Fibroblast of lung (primary cell): ENCODE measurements around the gene CMIP. TPM values are rescaled to one million over a fixed set of nuclear protein-coding genes. Genes with fewer than 3 reads are reported as not detected.
A peak's percentile ranks its signal among the peaks of the same experiment; 100 is the strongest.

Source experiments
- DNase-seq, 2 donors: peaks; one replicate each; pipeline versions ENCODE4 v3.0.0 to v3.0.0-alpha.2; 2010; ENCODE audit warnings: low read depth in 2 of 2
- H2AFZ ChIP-seq: 2 replicates; pipeline ENCODE4 v1.5.1; 2012; ENCODE audit warnings: low read length, control low read depth, inconsistent platforms
- H3K27ac ChIP-seq: 2 replicates; pipeline ENCODE4 v1.5.1; 2011; ENCODE audit warnings: low read length, control low read depth; ENCODE audit not compliant: insufficient read depth
- H3K27me3 ChIP-seq: 2 replicates; pipeline ENCODE4 v1.5.1; 2011; ENCODE audit warnings: mild to moderate bottlenecking, low read length; ENCODE audit not compliant: control insufficient read depth, insufficient read depth
- H3K36me3 ChIP-seq: 2 replicates; pipeline ENCODE4 v1.5.1; 2011; ENCODE audit warnings: low read length; ENCODE audit not compliant: control insufficient read depth, insufficient read depth
- H3K4me1 ChIP-seq: 2 replicates; pipeline ENCODE4 v1.5.1; 2011; ENCODE audit warnings: low read length; ENCODE audit not compliant: control insufficient read depth, insufficient read depth; ENCODE audit errors: extremely low read depth
- H3K4me2 ChIP-seq: 2 replicates; pipeline ENCODE4 v1.5.1; 2011; ENCODE audit warnings: low read length, control low read depth; ENCODE audit not compliant: insufficient read depth; ENCODE audit errors: extremely low read depth
- H3K4me3 ChIP-seq, 4 experiments: fragments of 200-600 bp in 1 of 4; sonication (generic) in 1 of 4; replicated peaks in 1 of 4; 2 replicates each; pipeline ENCODE4 v1.5.1; 2011 to 2016; ENCODE audit warnings: low read length in 4 of 4, low read depth in 3 of 4, mild to moderate bottlenecking in 3 of 4, control low read depth in 2 of 4, inconsistent platforms in 1 of 4, mixed read lengths in 1 of 4; ENCODE audit not compliant: insufficient read depth in 1 of 4; ENCODE audit errors: control extremely low read depth in 1 of 4
- H3K79me2 ChIP-seq: 2 replicates; pipeline ENCODE4 v1.5.1; 2012; ENCODE audit warnings: mild to moderate bottlenecking, low read length, inconsistent platforms; ENCODE audit not compliant: control insufficient read depth, insufficient read depth
- H3K9ac ChIP-seq: 2 replicates; pipeline ENCODE4 v1.5.1; 2011; ENCODE audit warnings: mild to moderate bottlenecking, low read length, control low read depth; ENCODE audit not compliant: insufficient read depth
- H3K9me3 ChIP-seq: 2 replicates; pipeline ENCODE4 v1.5.1; 2012; ENCODE audit warnings: low read depth, low read length; ENCODE audit not compliant: control insufficient read depth, insufficient read depth
- H4K20me1 ChIP-seq: 2 replicates; pipeline ENCODE4 v1.5.1; 2011; ENCODE audit warnings: low read length; ENCODE audit not compliant: control insufficient read depth, insufficient read depth; ENCODE audit errors: extremely low read depth
- EZH2 ChIP-seq: IDR thresholded peaks from 2 replicates; pipeline ENCODE4 v1.5.1; 2012; ENCODE audit warnings: low read length, control low read depth, mild to moderate bottlenecking; ENCODE audit errors: missing control alignments
- polyA plus RNA-seq, 2 donors: library from polyadenylated mRNA; depleted of rRNA in 1 of 2; stranded (reverse) in 1 of 2; unstranded in 1 of 2; fragments of >200 nt; gene quantifications; 2 replicates each; pipeline ENCODE4 v1.2.1, GENCODE V29; 2011 to 2012; ENCODE audit warnings: missing spikeins in 1 of 2
- total RNA-seq: library from RNA; depleted of rRNA; stranded (reverse); fragments of >200 nt; gene quantifications from 2 replicates; pipeline ENCODE4 v1.2.1, GENCODE V29; 2014
- TF ChIP-seq, protein P1 (sequence below), 2 donors: IDR thresholded peaks in 1 of 2; conservative IDR thresholded peaks in 1 of 2; 1 replicate in 1 of 2; 2 replicates in 1 of 2; pipeline ENCODE4 v1.5.1; 2011 to 2012; ENCODE audit warnings: low read length in 2 of 2, control low read depth in 1 of 2, inconsistent platforms in 1 of 2, low read depth in 1 of 2, mild to moderate bottlenecking in 1 of 2

The CMIP gene
- total and polyA plus RNA-seq, 2 donors (not counting 1 experiment from before 2014, with no cell fraction given): 1.9 to 5.1 TPM

DNA sequence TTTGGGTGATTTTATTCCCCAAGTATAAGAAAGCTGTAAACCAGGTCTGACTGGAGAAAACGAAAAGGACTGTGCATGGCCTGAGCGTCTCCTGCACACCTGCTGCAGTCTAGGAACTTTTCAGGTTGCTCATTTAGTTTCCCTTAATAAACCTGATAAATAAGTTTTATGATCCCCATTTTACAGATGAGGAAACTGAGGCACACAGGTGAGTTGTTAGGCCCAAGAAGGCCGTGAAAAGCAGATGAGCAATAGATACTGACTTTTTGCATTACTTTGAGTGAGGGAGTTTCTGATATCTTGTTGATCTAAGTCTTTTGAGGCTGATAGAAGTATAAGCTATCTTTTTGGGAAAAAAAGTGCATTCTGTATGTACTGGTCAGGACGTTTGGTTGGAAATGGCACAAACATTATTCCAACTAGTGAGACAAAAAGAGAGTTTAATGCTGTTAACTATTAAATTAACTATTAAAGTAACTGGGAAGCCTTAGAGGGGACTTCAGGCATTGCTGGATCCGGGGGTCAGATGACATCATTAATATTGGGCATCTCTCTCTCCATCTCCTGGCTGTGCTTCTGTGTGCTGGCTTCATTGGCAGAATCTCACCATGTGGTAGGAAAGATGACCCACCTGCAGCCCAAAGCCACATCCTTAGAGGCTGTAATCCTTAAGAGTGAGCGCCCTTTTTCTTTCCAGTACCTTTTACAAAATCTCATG is 163.4 kb downstream of the CMIP start:
- Histone ChIP-seq H3K9me3 (no peaks in the 10 kb centered on the region), H3K36me3 (no peaks in the 10 kb centered on the region), H3K27ac (no peak overlapping the region), H3K4me3 (no peak overlapping the region), H4K20me1 (no peaks in the 10 kb centered on the region), H2AFZ (no peak overlapping the region), H3K79me2 (no peaks in the 10 kb centered on the region), H3K27me3 (no peaks in the 10 kb centered on the region), H3K4me1 (peaks cover 9% of the 10 kb centered on the region), H3K9ac (no peak overlapping the region), H3K4me2 (no peak overlapping the region)
- TF ChIP-seq EZH2: no peak
- TF ChIP-seq, protein P1, sequence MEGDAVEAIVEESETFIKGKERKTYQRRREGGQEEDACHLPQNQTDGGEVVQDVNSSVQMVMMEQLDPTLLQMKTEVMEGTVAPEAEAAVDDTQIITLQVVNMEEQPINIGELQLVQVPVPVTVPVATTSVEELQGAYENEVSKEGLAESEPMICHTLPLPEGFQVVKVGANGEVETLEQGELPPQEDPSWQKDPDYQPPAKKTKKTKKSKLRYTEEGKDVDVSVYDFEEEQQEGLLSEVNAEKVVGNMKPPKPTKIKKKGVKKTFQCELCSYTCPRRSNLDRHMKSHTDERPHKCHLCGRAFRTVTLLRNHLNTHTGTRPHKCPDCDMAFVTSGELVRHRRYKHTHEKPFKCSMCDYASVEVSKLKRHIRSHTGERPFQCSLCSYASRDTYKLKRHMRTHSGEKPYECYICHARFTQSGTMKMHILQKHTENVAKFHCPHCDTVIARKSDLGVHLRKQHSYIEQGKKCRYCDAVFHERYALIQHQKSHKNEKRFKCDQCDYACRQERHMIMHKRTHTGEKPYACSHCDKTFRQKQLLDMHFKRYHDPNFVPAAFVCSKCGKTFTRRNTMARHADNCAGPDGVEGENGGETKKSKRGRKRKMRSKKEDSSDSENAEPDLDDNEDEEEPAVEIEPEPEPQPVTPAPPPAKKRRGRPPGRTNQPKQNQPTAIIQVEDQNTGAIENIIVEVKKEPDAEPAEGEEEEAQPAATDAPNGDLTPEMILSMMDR (conservative IDR thresholded peaks at IDR 0.05 in 1 of 2, IDR thresholded peaks at IDR 0.05 in 1 of 2; ENCODE audit: low read depth in 1 of 2, low read length in 2 of 2): no peak
- DNase-seq: no peak

DNA sequence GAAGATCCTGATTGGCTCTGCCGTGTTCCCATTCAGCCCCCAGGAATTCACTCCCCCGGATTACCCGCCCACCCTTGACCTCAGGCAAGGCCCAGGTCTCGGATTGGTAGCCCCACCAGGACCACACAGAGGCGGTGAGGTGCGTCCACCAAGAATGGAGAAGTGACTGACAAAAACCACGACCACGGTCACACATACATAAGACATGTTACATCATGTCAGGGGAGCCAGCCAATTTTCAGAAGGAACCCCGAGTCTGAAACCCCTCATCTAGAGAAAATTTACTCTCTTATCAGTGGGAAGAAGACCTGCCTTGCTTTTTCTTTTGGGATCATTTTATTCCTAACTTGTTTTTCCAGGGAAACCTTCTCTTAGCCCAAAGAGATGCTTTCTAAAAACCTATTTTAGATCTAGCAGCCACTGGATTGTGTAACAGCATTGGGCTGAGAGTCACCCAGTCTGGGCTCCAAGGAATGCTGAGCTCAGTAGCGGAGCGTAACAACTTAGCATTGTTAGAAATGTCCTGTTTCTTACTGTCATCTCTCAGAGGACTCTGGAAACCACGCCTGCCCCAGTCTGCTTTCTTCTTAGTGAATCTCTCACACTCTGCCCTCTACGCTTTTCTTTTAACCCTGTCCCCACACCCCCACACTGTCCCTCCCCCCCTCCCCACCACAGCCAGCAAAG is 164.1 kb downstream of the CMIP start:
- Histone ChIP-seq H3K27ac (no peak overlapping the region), H2AFZ (no peak overlapping the region), H3K4me3 (no peak overlapping the region), H3K27me3 (no peaks in the 10 kb centered on the region), H3K36me3 (no peaks in the 10 kb centered on the region), H3K4me1 (peaks cover 9% of the 10 kb centered on the region), H3K79me2 (no peaks in the 10 kb centered on the region), H3K9ac (no peak overlapping the region), H3K9me3 (no peaks in the 10 kb centered on the region), H3K4me2 (no peak overlapping the region), H4K20me1 (no peaks in the 10 kb centered on the region)
- TF ChIP-seq, protein P1 (conservative IDR thresholded peaks at IDR 0.05 in 1 of 2, IDR thresholded peaks at IDR 0.05 in 1 of 2; ENCODE audit: low read depth in 1 of 2, low read length in 2 of 2): no peak
- TF ChIP-seq EZH2: no peak
- peak; percentile 62 to 85 for DNase-seq

- H3K4me1 ChIP-seq: peaks cover 9% of the 10 kb centered on the region
- H3K27me3 ChIP-seq: no peaks in the 10 kb centered on the region
- TF ChIP-seq EZH2: no peak
- TF ChIP-seq, protein P1 (conservative IDR thresholded peaks at IDR 0.05 in 1 of 2, IDR thresholded peaks at IDR 0.05 in 1 of 2; ENCODE audit: low read depth in 1 of 2, low read length in 2 of 2): no peak
- H2AFZ ChIP-seq: no peak overlapping the region
- no peak overlapping the region for H3K4me2 ChIP-seq
- no peak overlapping the region for H3K27ac ChIP-seq
- H3K36me3 ChIP-seq: no peaks in the 10 kb centered on the region
- H4K20me1 ChIP-seq: no peaks in the 10 kb centered on the region
- no peak overlapping the region for H3K4me3 ChIP-seq
- H3K9me3 ChIP-seq: no peaks in the 10 kb centered on the region
- H3K79me2 ChIP-seq: no peaks in the 10 kb centered on the region
- DNase-seq: no peak
- no peak overlapping the region for H3K9ac ChIP-seq
These were observed 164.8 kb downstream of the CMIP start for GRCh38 chr16:81609323-81609892.
